ENCODE measurements around the gene PAX8. TPM values are rescaled to one million over a fixed set of nuclear protein-coding genes. Genes with fewer than 3 reads are reported as not detected.

PAX8 gene
- total and polyA plus RNA-seq, 2 of the 13 experiments (the other 11 are each of a cell fraction or from before 2014, with no cell fraction given): 1.5 to 8.8 TPM

DNA sequence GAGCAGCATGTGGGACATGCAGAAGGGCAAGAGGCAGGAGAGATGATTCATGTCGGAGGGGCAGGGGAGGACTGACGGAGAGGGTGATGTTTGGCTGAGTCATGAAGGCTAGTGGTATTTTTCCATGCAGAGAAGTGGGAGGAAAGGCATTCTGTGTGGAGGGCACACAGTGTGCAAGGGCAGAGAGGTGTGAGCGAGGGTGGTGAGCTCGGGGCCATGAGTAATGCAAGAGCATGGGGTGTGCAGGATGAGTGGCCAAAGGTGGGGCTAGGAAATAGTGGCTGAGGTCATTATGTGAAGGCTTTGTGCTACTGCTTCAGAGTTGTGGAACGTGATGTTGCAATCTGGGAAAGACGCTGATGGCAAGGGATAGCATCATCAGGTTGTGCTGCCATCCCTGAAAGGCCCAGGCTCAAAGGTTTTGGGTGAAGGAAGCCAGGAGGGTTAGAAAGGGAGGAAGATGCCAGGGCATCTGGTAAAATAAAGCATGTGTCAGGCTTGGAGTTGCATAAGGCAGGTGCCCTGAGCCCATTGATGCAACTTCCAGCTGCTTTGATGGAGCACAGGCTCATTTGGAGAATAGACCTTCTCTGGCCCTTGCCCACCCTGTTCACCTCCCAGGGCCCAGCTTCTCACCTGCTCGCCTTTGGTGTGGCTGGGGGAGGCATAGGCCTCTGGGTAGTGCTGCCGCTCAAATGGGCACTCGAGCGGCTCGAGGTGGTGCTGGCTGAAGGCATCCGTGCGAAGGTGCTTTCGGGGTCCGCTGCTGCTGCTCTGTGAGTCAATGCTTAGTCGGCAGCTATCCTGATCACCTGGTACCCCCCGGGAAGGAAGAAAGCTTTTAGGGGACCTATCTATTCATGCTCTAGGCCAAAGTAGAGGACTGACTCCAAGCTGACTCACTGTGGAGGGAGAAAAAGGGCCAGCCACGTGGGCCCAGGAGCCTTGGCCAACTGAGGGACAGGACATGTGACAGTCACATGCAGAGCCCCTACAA lies 37.5 kb downstream of the PAX8 start (continued):
- TF ChIP-seq, protein P1, sequence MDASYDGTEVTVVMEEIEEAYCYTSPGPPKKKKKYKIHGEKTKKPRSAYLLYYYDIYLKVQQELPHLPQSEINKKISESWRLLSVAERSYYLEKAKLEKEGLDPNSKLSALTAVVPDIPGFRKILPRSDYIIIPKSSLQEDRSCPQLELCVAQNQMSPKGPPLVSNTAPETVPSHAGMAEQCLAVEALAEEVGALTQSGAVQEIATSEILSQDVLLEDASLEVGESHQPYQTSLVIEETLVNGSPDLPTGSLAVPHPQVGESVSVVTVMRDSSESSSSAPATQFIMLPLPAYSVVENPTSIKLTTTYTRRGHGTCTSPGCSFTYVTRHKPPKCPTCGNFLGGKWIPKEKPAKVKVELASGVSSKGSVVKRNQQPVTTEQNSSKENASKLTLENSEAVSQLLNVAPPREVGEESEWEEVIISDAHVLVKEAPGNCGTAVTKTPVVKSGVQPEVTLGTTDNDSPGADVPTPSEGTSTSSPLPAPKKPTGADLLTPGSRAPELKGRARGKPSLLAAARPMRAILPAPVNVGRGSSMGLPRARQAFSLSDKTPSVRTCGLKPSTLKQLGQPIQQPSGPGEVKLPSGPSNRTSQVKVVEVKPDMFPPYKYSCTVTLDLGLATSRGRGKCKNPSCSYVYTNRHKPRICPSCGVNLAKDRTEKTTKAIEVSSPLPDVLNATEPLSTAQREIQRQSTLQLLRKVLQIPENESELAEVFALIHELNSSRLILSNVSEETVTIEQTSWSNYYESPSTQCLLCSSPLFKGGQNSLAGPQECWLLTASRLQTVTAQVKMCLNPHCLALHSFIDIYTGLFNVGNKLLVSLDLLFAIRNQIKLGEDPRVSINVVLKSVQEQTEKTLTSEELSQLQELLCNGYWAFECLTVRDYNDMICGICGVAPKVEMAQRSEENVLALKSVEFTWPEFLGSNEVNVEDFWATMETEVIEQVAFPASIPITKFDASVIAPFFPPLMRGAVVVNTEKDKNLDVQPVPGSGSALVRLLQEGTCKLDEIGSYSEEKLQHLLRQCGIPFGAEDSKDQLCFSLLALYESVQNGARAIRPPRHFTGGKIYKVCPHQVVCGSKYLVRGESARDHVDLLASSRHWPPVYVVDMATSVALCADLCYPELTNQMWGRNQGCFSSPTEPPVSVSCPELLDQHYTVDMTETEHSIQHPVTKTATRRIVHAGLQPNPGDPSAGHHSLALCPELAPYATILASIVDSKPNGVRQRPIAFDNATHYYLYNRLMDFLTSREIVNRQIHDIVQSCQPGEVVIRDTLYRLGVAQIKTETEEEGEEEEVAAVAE (CRISPR knock-in tag; IDR thresholded peaks at IDR 0.05; ENCODE audit: borderline replicate concordance): peak; percentile 21; the same call in 1 of the 2 replicates
- TF ChIP-seq NFE2L2 (IDR thresholded peaks at IDR 0.05; ENCODE audit: low read length) (peak; percentile 93), ZSCAN22 (CRISPR knock-in tag; IDR thresholded peaks at IDR 0.05) (no peak), RAD51 (IDR thresholded peaks at IDR 0.05; ENCODE audit: borderline replicate concordance) (no peak; the same call in 1 of the 2 replicates), KLF6 (CRISPR knock-in tag; IDR thresholded peaks at IDR 0.05) (peak; percentile 57; the same call in 1 of the 2 replicates), CREB1 (IDR thresholded peaks at IDR 0.05) (peak; percentile 64; the same call in 1 of the 2 replicates), CREB1 (CRISPR knock-in tag; IDR thresholded peaks at IDR 0.05) (no peak; the same call in none of the 2 replicates), ZNF430 (CRISPR knock-in tag; IDR thresholded peaks at IDR 0.05) (peak; percentile 46; the same call in 1 of the 2 replicates), ZNF263 (CRISPR knock-in tag; IDR thresholded peaks at IDR 0.05) (peak; percentile 96), YEATS2 (CRISPR knock-in tag; IDR thresholded peaks at IDR 0.05; ENCODE audit: borderline replicate concordance) (0 out of 2 replicates have a peak, but pooled peaks have one; percentile 38), BORCS8-MEF2B (CRISPR knock-in tag; IDR thresholded peaks at IDR 0.05) (0 out of 2 replicates have a peak, but pooled peaks have one; percentile 19), SALL1 (CRISPR knock-in tag; IDR thresholded peaks at IDR 0.05) (peak; percentile 42; the same call in 1 of the 2 replicates), FOSL1 (CRISPR knock-in tag; IDR thresholded peaks at IDR 0.05; ENCODE audit: borderline replicate concordance) (no peak)
- TF ChIP-seq, protein P2, sequence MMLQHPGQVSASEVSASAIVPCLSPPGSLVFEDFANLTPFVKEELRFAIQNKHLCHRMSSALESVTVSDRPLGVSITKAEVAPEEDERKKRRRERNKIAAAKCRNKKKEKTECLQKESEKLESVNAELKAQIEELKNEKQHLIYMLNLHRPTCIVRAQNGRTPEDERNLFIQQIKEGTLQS (CRISPR knock-in tag; IDR thresholded peaks at IDR 0.05): 0 out of 2 replicates have a peak, but pooled peaks have one; percentile 40
- TF ChIP-seq, protein P3, sequence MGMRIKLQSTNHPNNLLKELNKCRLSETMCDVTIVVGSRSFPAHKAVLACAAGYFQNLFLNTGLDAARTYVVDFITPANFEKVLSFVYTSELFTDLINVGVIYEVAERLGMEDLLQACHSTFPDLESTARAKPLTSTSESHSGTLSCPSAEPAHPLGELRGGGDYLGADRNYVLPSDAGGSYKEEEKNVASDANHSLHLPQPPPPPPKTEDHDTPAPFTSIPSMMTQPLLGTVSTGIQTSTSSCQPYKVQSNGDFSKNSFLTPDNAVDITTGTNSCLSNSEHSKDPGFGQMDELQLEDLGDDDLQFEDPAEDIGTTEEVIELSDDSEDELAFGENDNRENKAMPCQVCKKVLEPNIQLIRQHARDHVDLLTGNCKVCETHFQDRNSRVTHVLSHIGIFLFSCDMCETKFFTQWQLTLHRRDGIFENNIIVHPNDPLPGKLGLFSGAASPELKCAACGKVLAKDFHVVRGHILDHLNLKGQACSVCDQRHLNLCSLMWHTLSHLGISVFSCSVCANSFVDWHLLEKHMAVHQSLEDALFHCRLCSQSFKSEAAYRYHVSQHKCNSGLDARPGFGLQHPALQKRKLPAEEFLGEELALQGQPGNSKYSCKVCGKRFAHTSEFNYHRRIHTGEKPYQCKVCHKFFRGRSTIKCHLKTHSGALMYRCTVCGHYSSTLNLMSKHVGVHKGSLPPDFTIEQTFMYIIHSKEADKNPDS (CRISPR knock-in tag; IDR thresholded peaks at IDR 0.05): no peak
- TF ChIP-seq, protein P4, sequence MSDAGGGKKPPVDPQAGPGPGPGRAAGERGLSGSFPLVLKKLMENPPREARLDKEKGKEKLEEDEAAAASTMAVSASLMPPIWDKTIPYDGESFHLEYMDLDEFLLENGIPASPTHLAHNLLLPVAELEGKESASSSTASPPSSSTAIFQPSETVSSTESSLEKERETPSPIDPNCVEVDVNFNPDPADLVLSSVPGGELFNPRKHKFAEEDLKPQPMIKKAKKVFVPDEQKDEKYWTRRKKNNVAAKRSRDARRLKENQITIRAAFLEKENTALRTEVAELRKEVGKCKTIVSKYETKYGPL (CRISPR knock-in tag; IDR thresholded peaks at IDR 0.05): no peak
- TF ChIP-seq, protein P5, sequence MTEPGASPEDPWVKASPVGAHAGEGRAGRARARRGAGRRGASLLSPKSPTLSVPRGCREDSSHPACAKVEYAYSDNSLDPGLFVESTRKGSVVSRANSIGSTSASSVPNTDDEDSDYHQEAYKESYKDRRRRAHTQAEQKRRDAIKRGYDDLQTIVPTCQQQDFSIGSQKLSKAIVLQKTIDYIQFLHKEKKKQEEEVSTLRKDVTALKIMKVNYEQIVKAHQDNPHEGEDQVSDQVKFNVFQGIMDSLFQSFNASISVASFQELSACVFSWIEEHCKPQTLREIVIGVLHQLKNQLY (CRISPR knock-in tag; IDR thresholded peaks at IDR 0.05): 0 out of 2 replicates have a peak, but pooled peaks have one; percentile 67
- TF ChIP-seq, protein P6, sequence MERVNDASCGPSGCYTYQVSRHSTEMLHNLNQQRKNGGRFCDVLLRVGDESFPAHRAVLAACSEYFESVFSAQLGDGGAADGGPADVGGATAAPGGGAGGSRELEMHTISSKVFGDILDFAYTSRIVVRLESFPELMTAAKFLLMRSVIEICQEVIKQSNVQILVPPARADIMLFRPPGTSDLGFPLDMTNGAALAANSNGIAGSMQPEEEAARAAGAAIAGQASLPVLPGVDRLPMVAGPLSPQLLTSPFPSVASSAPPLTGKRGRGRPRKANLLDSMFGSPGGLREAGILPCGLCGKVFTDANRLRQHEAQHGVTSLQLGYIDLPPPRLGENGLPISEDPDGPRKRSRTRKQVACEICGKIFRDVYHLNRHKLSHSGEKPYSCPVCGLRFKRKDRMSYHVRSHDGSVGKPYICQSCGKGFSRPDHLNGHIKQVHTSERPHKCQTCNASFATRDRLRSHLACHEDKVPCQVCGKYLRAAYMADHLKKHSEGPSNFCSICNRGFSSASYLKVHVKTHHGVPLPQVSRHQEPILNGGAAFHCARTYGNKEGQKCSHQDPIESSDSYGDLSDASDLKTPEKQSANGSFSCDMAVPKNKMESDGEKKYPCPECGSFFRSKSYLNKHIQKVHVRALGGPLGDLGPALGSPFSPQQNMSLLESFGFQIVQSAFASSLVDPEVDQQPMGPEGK (CRISPR knock-in tag; IDR thresholded peaks at IDR 0.05): peak; percentile 38; the same call in 1 of the 2 replicates
